ENCODE data around the gene MACO1.
"Not testable (repeated sequence)": the region's sequence is repeated elsewhere in the genome, so short reads cannot be mapped to it uniquely, and the experiment has no call there.

The MACO1 gene

GRCh38 chr1:25504706-25505595 lies 74.3 kb downstream of the MACO1 start:
- ChIA-PET CTCF (interaction anchor here (1.0 to 5.7 kb wide), 6 partner anchors 12 to 293 kb away, joined by 3 to 73 read pairs (median 4); no protein-coding TSS in a partner anchor), POLR2A (interaction anchor here (0.8 kb wide), 1 partner anchor 251 kb away, joined by 3 read pairs; no protein-coding TSS in a partner anchor)

GRCh38 chr1:25505656-25506385 lies 75.1 kb downstream of the MACO1 start:
- H3K4me3 ChIP-seq (ENCODE audit: low read depth, low read length): no peak overlapping the region
- POLR2A ChIA-PET: interaction anchor here (0.8 kb wide), 1 partner anchor 252 kb away, joined by 3 read pairs; no protein-coding TSS in a partner anchor
- no peak for TF ChIP-seq CTCF (IDR thresholded peaks at IDR 0.05; ENCODE audit: insufficient read depth, low read length, missing control alignments)
- CTCF ChIA-PET: interaction anchor here (1.0 to 5.7 kb wide), 5 partner anchors 11 to 292 kb away, joined by 3 to 73 read pairs (median 5); no protein-coding TSS in a partner anchor
- DNase-seq (ENCODE audit: low read depth, low spot score): no peak

More at GRCh38 chr1:25504706-25505595, 74.3 kb downstream of the MACO1 start:
- no peak for DNase-seq (ENCODE audit: low read depth, low spot score)
- no peak for TF ChIP-seq CTCF (IDR thresholded peaks at IDR 0.05; ENCODE audit: insufficient read depth, low read length, missing control alignments)
- no peak overlapping the region for H3K4me3 ChIP-seq (ENCODE audit: low read depth, low read length)

- H3K4me3 ChIP-seq (ENCODE audit: low read depth, low read length); CTCF ChIA-PET; POLR2A ChIA-PET; DNase-seq (ENCODE audit: low read depth, low spot score): not testable (repeated sequence)
These were observed 76.1 kb downstream of the MACO1 start for GRCh38 chr1:25506566-25507463.

GRCh38 chr1:25513666-25514065 lies 83.0 kb downstream of the MACO1 start:
- no peak overlapping the region for H3K4me3 ChIP-seq (ENCODE audit: low read depth, low read length)

GRCh38 chr1:25515033-25515432 lies 84.3 kb downstream of the MACO1 start:
- no peak for TF ChIP-seq CTCF (IDR thresholded peaks at IDR 0.05; ENCODE audit: insufficient read depth, low read length, missing control alignments)
- no peak overlapping the region for H3K4me3 ChIP-seq (ENCODE audit: low read depth, low read length)
- no peak for DNase-seq (ENCODE audit: low read depth, low spot score)
- POLR2A ChIA-PET: no interaction called here
- CTCF ChIA-PET: no interaction called here

More at GRCh38 chr1:25513666-25514065, 83.0 kb downstream of the MACO1 start:
- no peak for DNase-seq (ENCODE audit: low read depth, low spot score)
- CTCF ChIA-PET: no interaction called here
- POLR2A ChIA-PET: no interaction called here
- TF ChIP-seq CTCF (IDR thresholded peaks at IDR 0.05; ENCODE audit: insufficient read depth, low read length, missing control alignments): no peak

GRCh38 chr1:25516686-25517085 lies 86.0 kb downstream of the MACO1 start:
- H3K4me3 ChIP-seq (ENCODE audit: low read depth, low read length): no peak overlapping the region
- CTCF ChIA-PET: interaction anchor here (0.9 to 1.8 kb wide), 3 partner anchors 12 to 31 kb away, joined by 3 to 5 read pairs (median 5); no protein-coding TSS in a partner anchor
- no peak for DNase-seq (ENCODE audit: low read depth, low spot score)
- TF ChIP-seq CTCF (IDR thresholded peaks at IDR 0.05; ENCODE audit: insufficient read depth, low read length, missing control alignments): no peak
- POLR2A ChIA-PET: no interaction called here

Data from AG04449 (cell line).